GM21737 (cell line): Measurements from ENCODE around the gene KCNIP1.

Experiments
- ATAC-seq: cut with Tn5 transposase; IDR thresholded peaks from one replicate; pipeline ENCODE4 v1.9.1; 2021; ENCODE audit warnings: mild to moderate bottlenecking, moderate library complexity; ENCODE audit not compliant: unreplicated experiment

KCNIP1 gene

GRCh38 chr5:170503990-170504596, at the start of gene KCNIP1:
TSS of gene KCNIP1 (plus strand) at chr5:170504020.
- ATAC-seq, result no peak

GRCh38 chr5:170463426-170463825, 40.4 kb upstream of the KCNIP1 start:
- ATAC-seq, result no peak

- ATAC-seq, result no peak
Observed at GRCh38 chr5:170464280-170465127, 39.3 kb upstream of the KCNIP1 start.

GRCh38 chr5:170466553-170466952, 37.3 kb upstream of the KCNIP1 start:
- no peak for ATAC-seq

- no peak for ATAC-seq
Observed at GRCh38 chr5:170466988-170467707, 36.7 kb upstream of the KCNIP1 start.

- ATAC-seq, result no peak
Observed at GRCh38 chr5:170468633-170469285, 35.1 kb upstream of the KCNIP1 start.

- ATAC-seq, result no peak
Observed at GRCh38 chr5:170469414-170469813, 34.4 kb upstream of the KCNIP1 start.

GRCh38 chr5:170470275-170470674, 33.5 kb upstream of the KCNIP1 start:
- no peak for ATAC-seq

GRCh38 chr5:170470808-170471404, 32.9 kb upstream of the KCNIP1 start:
- ATAC-seq, result no peak

GRCh38 chr5:170471551-170472178, 32.2 kb upstream of the KCNIP1 start:
- ATAC-seq, result no peak

GRCh38 chr5:170473642-170474041, 30.2 kb upstream of the KCNIP1 start:
- ATAC-seq, result no peak

GRCh38 chr5:170474489-170475274, 29.1 kb upstream of the KCNIP1 start:
- ATAC-seq, result no peak

- no peak for ATAC-seq
Observed at GRCh38 chr5:170475294-170476000, 28.4 kb upstream of the KCNIP1 start.

- ATAC-seq, result no peak
Observed at GRCh38 chr5:170476704-170477103, 27.1 kb upstream of the KCNIP1 start.

GRCh38 chr5:170477906-170478305, 25.9 kb upstream of the KCNIP1 start:
- ATAC-seq, result no peak

- ATAC-seq, result no peak
Observed at GRCh38 chr5:170478306-170478705, 25.5 kb upstream of the KCNIP1 start.

- ATAC-seq, result no peak
Observed at GRCh38 chr5:170479484-170479883, 24.3 kb upstream of the KCNIP1 start.

- ATAC-seq, result no peak
Observed at GRCh38 chr5:170480260-170480659, 23.6 kb upstream of the KCNIP1 start.

GRCh38 chr5:170481849-170482248, 22.0 kb upstream of the KCNIP1 start:
- no peak for ATAC-seq
